HG02852 (cell line): ENCODE measurements around the gene SLC8A2.

Source experiments
- ATAC-seq: cut with Tn5 transposase; IDR thresholded peaks from one replicate; pipeline ENCODE4 v1.9.1; 2021; ENCODE audit warnings: mild to moderate bottlenecking, moderate library complexity; ENCODE audit not compliant: unreplicated experiment

Gene SLC8A2, protein sequence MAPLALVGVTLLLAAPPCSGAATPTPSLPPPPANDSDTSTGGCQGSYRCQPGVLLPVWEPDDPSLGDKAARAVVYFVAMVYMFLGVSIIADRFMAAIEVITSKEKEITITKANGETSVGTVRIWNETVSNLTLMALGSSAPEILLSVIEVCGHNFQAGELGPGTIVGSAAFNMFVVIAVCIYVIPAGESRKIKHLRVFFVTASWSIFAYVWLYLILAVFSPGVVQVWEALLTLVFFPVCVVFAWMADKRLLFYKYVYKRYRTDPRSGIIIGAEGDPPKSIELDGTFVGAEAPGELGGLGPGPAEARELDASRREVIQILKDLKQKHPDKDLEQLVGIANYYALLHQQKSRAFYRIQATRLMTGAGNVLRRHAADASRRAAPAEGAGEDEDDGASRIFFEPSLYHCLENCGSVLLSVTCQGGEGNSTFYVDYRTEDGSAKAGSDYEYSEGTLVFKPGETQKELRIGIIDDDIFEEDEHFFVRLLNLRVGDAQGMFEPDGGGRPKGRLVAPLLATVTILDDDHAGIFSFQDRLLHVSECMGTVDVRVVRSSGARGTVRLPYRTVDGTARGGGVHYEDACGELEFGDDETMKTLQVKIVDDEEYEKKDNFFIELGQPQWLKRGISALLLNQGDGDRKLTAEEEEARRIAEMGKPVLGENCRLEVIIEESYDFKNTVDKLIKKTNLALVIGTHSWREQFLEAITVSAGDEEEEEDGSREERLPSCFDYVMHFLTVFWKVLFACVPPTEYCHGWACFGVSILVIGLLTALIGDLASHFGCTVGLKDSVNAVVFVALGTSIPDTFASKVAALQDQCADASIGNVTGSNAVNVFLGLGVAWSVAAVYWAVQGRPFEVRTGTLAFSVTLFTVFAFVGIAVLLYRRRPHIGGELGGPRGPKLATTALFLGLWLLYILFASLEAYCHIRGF

DNA sequence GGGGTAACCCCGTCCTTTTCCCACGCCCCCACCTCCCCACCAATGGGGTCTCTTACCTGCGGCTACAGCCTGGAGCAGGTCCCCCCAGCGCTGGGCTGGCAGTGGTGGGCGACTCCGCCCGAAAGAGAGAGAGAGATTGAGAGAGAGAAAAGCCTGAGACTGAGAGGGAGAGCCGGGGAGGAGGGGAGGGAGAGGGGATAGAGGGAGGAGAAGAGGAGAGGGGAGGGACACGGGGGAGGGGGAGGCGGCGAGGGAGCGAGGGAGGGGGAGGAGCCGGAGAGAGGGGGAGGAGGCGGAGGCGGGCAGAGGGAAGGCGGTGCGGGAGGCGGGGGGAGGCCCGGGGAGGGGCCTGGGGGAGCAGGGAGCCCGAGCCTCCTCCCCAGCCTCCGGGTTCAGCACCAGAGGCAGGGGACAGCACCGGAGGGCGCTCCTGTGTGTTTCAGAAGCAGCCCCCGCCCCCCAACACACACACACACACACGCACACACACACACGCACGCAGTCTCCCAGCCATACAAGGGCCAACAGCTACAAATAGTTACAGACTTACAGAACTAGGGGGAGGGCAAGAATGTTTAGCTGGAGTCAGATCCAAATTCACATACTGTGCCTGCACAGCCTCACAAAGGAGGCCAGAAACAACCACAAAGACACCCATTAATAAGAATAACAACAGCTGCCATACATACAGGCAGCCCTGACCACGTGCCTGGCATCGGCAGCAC lies at the start of gene SLC8A2:
Gene SLC8A2, minus strand, starts transcription at position 161 of the 725 bp plus-strand sequence. CDS start 5,490 bp downstream, outside the sequence.
- ATAC-seq, result no peak

DNA sequence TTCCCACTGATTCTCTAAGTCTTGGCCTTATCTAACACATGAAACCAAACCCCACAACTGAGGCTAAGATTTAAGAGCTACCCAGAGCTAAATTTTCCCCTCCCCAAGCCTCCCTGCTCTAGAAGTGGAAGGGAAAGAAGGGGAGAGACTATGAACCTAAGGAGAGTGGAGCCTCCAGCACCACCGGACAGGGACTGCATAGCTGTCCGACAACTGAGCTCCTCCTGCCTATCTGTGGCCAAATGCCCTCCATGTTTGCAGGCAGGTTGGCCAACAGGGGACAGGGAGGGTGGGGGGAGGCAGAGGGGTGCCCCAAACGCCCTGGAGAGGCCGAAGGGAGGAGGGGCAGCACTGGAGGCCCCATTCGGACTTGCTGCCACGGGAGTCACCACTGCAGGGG lies 49.1 kb upstream of the SLC8A2 start:
- ATAC-seq, result no peak

DNA sequence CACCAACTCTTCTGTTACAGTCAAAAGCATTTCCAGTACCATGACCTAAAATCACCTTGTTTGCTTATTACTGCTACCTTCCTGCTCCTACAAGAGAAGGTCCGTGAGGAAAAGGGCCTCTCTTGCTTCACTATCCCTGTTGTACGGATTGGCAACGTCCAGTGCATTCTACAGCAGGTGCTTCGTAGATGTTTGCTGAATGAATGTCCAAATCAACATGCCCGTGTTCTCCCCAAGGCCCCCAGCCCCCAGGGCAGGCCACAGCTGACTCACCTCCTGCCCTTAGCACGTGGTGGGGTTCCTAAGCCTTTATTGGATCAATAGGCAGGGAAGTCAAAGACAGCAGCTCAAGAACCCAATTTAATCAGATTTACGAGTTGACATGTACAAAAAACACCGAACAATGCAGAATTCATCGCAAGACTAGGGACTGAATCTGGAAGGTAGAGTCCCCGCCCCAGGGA lies 48.7 kb upstream of the SLC8A2 start:
- no peak for ATAC-seq

DNA sequence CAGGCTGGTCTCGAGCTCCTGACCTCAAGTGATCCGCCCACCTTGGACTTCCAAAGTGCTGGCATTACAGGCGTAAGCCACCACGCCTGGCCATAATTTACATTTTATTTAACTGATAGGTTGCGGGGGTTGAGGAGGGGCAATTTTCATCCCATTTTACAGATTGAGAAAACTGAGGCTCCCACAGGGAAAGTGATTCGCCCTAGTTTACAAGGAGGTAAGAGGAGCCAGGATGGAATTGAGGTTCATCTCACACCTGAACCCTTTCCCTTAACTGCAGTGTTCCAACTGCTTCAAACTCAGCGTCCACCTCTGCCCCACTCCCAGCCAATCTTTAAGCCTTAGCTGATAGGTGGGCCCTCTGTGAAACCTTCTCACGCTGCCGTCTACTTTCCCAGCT lies 47.2 kb upstream of the SLC8A2 start:
- ATAC-seq, result no peak

DNA sequence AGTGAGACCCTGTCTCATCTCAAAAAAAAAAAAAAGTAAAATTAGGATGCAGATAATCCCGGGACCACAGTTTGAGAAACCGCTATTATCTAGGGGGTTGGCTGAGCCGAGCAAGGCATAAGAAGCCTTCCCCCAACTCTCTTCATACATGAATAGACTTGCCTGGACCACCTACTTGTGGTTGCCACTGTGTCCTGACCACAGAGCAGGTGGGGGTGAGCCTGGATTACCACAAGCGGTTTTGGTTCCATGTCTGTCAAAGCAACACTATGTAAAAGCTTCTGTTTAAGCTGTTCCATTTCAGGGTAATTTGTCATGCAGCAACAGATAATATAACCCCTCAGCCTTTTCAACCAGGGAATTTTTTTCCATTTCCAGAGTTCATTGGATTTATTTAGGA lies 46.4 kb upstream of the SLC8A2 start:
- peak; percentile 36 for ATAC-seq

DNA sequence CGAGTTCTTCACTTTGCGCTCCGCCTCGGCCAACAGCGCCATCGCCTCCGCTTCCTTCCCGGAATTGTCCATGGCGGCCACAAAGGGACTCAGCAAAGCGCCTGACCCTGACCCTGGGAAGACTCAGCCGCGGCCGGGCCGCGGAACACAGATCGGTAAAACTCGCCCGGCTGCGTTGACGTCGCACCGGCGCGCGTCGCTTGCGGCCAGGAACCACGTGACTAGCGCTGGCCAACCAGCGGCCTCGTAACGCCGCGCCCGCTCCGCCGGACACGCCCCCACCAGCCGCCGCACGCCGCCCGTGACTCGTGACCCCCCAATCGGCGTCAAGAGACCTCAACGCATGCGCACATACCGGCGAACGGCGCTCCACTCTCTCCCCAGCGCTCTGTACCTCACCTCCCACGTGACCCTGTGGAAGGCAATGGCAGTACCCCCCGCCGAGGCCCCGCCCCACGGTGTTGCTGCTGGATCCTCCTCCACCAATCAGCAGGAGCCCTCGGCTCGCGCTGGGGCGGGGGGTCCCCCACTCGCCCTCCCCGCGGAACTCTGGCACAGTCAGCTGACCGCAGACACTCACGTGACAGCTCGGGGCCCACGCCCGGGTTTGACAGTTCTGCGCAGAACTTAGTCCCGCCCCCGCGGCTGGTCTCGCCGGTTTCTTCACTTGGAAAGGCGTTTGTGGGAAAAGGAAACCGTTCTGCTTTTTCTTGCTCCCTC lies 43.3 kb upstream of the SLC8A2 start, which contains the start of gene NAPA:
Gene NAPA, minus strand, starts transcription at position 195 of the 720 bp plus-strand sequence. Its CDS starts 123 bp downstream, at position 72.
- ATAC-seq, result peak; percentile 79

DNA sequence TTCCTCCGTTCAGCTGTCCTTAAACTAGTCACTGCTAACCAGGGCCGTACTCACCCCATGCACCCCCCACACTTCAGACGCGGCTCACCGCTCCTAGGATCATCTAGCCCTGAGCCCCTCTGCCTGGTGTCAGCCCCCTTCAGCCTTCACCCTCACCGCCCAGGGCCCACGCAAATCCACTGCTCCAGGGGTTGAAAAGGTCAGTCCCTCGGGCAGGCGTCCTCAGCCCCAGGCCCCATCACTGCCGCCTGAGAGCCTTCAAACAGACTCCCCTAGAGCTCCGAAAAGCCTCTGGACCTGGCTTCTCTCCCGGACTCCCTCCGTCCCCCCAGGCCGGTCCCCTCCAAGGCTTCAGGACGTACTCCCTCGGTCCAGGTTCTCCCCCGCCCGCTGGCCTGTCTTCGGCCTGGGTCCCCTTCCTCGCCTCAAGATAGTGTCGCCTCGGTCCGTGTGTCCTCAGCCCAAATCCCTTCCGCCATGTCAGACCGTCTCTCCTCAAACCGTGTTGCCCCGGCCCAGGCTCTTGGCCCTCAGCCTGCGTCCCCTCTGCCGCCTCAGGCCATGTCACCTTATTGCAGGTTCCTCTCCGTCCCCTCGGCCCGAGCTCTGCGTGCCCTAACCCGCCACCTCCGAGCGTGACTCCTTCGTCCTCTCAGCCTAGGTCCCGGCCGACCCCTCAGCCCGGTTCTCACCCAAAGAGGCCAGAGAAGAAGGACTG lies 42.6 kb upstream of the SLC8A2 start:
- ATAC-seq, result no peak

DNA sequence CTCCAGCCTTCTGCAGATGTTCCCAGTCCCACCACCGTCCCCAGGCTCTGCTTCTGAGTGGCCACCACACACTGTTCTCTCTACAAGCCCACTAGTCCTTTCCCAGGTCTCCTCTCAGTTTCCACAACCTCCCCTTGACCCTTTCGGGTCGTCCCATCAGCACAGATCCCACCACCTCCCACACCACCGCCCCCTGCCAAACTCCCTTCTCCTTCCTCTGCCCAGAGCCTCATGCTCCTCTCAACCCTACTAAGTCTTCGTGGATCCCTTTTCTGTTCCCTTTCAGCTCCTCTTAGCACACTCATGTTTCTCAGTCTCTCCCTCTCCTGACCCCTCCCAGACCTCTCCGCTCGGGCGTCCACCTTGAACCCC lies 41.2 kb upstream of the SLC8A2 start:
- ATAC-seq, result no peak

DNA sequence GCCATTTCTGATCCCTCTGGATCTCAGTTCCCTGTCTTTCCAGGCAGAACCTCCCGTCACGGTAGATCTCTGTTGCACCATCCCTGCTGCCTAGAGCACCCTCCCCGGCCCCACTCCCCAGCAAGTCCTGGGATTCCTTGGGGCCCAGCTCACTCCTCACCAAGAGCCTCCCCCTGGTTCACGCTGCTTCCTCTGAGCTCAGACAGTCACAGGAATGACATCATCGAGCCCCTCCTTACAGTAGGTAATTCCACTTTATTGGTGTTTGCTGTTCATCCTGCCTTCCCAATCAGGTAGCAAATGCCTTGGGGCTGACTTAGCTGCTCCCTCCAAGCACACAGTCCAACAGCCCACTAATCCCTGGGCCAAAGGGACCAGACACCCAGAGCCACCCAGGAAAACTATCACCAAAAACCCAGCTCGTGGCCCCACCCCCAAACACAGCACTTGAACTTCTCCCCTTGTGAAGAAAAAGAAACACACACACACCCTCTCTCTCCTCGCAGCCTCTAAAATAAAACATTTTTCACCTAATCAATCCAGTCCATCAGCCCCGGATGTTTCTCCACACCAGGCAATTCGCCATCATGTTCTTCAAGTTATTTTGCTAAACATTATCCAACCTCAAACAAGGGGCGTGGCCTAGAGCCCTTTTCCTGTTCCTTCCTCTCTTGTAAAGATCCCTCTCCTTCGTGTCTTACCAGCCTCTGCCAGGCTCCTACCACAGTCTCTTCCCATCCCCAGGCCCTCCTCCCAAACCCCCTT lies 40.7 kb upstream of the SLC8A2 start:
- ATAC-seq, result no peak

DNA sequence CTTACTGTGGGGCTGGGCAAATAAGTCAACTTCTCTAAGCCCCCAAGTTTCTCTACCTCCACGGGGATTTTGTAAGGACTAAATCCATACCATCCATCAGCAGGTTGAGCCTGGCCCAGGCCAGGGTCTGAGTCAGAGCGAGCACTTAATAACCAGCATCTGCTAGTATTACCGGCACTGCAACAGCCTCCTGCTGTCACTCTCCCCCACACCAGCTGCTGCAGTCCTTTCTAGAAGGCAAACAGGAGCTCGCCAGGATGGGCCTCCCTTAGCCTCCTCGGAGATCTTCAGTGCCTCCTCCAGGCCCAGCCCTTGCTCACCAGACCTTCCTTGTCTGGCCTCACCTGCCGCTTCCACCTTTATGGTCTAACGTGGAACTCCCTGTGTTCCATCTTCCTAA lies 40.0 kb upstream of the SLC8A2 start:
- no peak for ATAC-seq

DNA sequence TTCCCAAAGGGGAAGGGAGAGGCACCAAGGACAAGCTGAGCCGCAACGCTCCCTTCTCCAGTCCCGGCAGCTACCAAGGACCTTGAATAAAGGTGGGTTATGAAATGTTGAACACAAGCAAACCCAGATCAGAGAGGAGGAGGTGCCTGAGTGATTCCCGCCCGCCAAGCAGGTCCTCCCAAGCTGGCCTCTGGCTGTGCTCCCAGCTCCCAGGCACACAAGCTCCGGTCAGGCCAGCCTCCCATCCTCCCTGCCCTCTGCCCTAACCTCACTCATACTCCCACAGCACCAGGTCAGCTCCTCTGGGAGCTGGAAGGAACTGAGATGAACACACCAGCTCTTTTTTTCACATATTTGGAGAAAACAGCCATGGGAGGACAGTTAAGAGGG lies 39.4 kb upstream of the SLC8A2 start:
- ATAC-seq, result no peak

DNA sequence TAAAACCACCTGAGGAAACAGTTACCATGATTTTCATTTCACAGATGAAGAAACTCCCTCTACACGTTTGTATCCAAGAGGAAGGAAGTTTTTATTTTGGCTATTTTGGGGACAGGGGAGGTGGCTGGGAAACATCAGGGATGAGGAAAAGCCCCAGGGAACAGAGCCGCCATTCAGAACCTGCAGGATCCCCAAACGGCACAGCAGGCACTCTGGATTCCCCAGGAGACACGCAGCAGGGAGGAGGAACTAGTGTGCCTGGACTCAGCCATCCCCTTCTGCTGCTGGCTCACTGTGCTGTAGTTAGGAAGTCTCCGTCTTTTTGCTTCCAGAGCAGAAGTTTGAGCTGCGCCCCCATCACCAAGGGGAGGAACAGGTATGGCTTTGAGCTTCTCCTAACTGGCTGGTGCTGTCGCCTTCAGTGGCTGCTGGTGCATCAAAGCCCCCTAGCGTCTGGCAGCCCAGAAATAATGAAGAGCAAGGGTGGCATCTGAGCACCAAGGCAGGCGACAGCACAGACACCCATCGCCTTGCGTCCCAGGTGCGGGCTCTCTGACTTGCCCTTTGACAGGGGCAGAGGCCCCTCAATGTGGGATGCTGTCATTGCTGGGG lies 38.9 kb upstream of the SLC8A2 start:
- no peak for ATAC-seq

DNA sequence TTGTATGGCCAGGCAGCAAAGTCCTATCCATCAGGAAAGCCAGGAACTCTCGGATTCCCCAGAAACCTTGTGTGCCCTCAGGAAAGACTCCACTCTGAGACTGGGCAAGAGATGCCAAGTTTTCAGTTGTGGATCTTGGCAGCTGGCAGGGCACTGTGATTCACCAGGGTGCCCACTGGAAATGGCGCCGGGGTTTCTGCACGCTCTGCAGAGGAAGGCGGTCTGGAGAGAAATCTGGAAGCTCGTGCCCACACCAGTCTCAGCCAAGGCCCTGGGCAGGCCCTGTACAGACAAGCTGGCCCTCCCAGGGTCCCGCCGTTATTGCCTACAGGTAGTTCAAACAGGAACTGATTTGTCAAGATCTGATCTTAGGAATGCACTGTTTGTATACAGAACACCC lies 38.3 kb upstream of the SLC8A2 start:
- no peak for ATAC-seq

DNA sequence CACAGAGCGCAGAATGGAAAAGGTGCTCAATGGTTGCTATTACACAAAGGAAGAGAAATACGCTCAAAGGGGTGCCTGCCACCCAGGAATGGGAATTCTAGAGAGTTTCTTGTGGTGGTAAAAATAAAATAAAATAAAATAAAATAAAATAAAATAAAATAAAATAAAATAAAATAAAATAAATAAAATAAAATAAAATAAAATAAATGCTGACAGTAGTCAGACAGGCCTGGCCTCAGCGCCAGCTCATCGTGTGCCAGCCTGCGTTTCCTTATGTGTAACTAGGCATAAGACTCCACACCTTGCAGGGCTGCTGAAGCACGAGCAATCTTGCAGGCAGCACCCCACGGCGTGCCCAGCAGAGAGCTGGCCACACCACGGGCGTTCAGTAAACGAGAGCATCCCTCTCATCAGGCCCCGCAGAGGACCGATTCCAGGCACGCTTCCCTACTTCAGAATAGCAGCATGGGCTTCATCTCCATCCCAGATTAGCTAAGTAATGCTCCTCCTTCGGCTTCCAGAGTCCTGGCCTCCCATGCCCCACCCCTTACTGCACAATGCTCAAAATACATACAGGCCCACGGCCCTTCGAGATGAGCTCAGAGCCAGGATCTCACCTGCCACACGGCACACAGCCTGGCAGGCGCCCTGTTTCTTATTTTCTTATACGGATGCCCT lies 37.6 kb upstream of the SLC8A2 start:
- no peak for ATAC-seq

DNA sequence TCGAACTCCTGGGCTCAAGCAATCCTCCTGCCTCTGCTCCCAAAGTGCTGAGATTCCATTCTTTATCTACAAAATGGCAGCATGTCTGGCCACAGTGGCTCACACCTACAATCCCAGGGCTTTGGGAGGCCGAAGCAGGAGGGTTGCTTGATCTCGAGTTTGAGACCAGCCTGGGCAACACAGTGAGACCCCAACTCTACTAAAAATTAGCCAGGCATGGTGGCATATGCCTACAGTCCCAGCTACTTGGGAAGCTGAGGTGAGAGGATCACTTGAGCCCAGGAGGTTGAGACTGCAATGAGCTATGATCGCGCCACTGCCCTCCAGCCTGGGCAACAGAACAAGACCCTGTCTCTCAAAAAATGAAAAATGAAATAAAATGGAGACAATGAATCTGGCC lies 37.0 kb upstream of the SLC8A2 start:
- no peak for ATAC-seq

DNA sequence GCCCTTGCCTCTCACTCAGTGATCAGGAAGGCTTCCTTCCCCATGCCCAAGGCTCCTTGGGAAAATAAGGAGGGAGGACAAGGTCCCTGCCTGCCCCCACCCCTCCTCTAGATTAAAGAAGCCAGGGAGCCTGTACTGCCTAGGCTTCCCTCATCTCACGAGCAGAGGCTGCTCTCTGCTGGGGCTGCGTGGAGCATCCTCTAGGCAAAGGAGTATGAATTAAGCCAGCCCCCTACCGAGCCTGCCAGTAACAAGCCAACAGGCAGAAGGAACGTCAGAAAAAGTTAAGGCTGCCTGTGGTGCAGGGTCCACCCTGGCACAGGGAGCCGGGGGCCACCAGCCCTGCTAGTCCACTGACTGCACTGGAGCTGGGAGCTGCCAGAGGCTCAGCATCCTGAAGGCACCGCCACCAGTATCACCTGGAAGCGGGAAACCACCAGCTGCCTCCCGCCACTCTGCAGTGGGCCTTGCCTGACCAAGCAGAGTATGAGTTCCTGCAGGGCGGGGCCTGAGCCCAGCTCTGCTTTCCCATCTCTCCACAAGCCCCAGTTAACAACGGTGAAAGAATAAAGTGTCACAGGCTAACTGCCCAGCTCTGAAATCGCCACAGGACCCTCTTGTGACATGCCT lies 36.3 kb upstream of the SLC8A2 start:
- ATAC-seq, result no peak

DNA sequence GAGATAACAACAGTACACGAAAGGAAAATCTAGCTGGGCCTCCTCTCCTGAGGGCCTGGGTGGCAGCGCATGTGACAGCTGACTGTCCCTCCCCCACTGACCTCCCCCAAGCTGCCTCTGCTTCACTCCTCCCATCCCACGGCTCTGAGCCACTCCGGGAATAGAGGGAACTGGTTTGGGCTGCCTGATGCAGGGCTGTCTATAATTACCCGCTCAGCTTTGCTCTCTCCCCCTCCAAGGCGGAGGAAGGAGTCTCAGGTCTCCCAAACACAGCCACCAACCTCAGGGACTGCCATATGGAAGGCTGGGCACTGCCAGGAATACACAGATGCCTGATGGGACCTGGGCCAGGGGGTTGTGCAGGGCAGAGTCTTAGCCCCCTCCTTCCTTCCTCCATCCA lies 35.3 kb upstream of the SLC8A2 start:
- ATAC-seq, result no peak

DNA sequence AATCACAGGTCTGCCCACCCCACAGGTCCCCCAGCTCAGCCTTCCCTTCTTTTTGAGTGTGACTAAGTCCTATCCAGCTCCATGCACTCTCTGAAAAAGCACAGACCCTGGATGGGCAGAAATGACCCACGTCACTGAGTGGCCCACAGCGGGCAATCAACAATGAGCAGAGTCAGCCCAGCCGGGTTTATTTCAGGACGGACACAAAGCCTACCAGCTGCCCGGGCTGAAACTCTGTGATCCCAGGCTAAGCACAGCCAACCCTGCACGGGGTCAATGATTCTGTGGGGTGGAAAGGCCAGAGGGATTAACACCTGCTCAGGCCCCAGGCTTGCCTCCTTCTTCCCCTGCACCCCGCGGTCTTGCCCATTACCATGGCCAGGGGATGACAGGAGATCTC lies 34.8 kb upstream of the SLC8A2 start:
- no peak for ATAC-seq
